Body of pancreas (tissue), 4 donors: ENCODE results near the gene DNAJB8.

Source experiments
- CTCF ChIP-seq, 7 experiments: fragments of 450-650 bp in 4 of 7; fragments of 200-600 bp in 3 of 7; sonication (generic) in 3 of 7; IDR thresholded peaks; one replicate each; pipeline ENCODE4 v1.5.1; 2016 to 2019; ENCODE audit warnings: antibody characterized with exemption in 7 of 7
- POLR2A ChIP-seq, 3 donors: fragments of 450-650 bp; IDR thresholded peaks; one replicate each; pipeline ENCODE4 v1.6.1; 2016; ENCODE audit warnings: antibody characterized with exemption in 3 of 3, mild to moderate bottlenecking in 2 of 3

DNA sequence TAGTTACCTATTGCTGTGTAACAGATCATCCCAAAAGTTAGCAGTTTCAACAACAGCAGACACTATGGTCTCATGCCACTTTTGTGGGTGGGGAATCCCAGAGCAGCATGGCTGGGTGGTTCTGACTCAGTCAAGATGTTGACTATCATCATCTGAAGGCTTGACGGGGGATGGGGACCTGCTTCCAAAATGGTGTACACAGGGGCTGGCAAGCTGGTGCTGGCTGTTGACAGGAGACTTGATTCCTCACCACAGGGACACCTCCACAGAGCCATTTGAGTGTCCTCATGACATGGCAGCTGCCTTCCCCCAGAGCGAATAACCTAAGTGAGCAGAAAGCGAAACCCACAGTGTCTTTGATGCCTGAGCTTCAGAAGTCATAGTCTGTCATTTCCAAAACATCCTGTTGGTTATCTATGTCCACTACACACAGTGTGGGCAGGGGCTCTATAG lies 19.1 kb downstream of the DNAJB8 start:
- TF ChIP-seq POLR2A (IDR thresholded peaks at IDR 0.05) (no peak), CTCF (IDR thresholded peaks at IDR 0.05) (no peak)
